GM13977 (cell line): ENCODE measurements around the gene SMG9.
A peak's percentile ranks its signal among the peaks of the same experiment; 100 is the strongest.

ENCODE experiments used
- DNase-seq: peaks from one replicate; pipeline ENCODE4 v3.0.0; 2012; ENCODE audit warnings: low spot score
- CTCF ChIP-seq: IDR thresholded peaks from 2 replicates; pipeline ENCODE4 v1.5.1; 2012; ENCODE audit warnings: mild to moderate bottlenecking, control low read depth; ENCODE audit not compliant: insufficient read depth; ENCODE audit errors: extremely low read depth, missing control alignments
- in situ Hi-C: fragments of 300-500 bp; cut with MboI; formaldehyde crosslinking; loops from one replicate; pipeline ENCODE4 v1.12.0; 2022; ENCODE audit warnings: low sequenced_read_pairs, low pct_unique_long_range_greater_than_20kb, mixed read lengths, inconsistent platforms; ENCODE audit not compliant: unreplicated experiment

The SMG9 gene

DNA sequence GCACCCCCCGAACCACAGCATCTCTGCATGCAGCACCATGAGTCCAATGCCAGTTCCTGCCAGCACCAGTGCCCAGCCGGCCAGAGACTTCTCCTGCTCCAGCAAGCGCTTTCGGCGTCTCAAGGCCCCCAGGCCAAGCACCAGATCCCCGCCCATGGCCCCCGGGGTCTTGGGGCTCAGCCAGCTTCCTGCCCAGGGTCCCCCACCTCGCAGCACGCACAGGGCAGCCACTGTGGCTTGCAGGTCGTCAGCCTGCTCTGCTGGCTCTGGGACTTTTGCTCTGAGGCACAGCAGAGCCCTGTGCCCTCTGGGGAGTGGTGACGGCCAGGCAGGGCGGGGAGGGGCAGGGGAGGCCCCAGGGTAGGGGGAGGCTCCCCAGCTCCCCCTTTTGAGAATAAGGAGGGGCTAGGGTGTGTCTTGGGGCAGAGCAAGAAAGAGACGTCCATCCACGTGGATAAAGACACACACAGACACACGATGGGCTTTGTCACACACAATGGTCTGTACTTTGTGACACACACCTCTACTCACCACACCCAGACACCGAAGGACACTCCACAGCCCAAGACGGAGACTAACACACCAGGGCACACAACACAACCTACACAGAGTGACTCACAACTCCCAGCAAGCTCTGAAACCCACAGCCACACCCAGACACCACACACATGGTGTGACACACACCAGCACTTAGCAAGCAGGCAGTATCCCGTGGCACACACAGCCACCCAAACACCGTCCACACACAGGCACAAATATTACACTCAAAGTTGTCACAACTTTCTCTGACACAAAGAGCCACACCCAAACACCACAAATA is 26.2 kb upstream of the SMG9 start, which contains the start of gene KCNN4:
Gene KCNN4 (minus strand): TSS at position 268 of the 820 bp plus-strand sequence. CDS start 112 bp downstream, at position 156.
- peak; percentile 89 for DNase-seq
- no peak for TF ChIP-seq CTCF
- in situ Hi-C loops = loop anchor here (5.0 kb wide), 1 partner anchor 34 kb away; no protein-coding TSS in a partner anchor

GRCh38 chr19:43779820-43780219 is 25.1 kb upstream of the SMG9 start:
- in situ Hi-C loops = loop anchor here (5.0 kb wide), 1 partner anchor 33 kb away; no protein-coding TSS in a partner anchor

GRCh38 chr19:43779147-43779819 is 24.5 kb upstream of the SMG9 start:
- peak; percentile 20 for DNase-seq
- TF ChIP-seq CTCF = no peak
- in situ Hi-C loops = no loop called here

More at GRCh38 chr19:43779820-43780219, 25.1 kb upstream of the SMG9 start:
- DNase-seq = peak; percentile 84
- peak; percentile 52 for TF ChIP-seq CTCF

DNA sequence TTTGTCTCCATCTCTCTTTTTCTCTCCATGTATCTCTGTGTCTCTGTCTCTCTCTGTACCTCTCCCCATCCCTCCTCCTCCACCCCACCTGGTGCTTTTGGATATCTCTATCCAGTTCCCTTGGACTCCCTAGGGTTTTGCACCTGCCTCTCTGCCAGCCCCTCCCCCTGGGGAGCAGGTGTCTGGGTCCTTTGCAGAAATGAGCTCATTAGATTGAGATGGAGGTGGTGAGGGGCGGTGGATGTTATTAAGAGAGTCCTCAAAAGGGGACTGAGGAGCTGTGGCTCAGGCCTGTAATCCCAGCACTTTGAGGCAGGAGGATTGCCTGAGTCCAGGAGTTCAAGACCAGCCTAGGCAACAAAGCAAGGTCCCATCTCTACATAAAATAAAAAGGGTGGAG is 23.9 kb upstream of the SMG9 start:
- in situ Hi-C loops = no loop called here
- no peak for TF ChIP-seq CTCF
- peak; percentile 42 for DNase-seq

DNA sequence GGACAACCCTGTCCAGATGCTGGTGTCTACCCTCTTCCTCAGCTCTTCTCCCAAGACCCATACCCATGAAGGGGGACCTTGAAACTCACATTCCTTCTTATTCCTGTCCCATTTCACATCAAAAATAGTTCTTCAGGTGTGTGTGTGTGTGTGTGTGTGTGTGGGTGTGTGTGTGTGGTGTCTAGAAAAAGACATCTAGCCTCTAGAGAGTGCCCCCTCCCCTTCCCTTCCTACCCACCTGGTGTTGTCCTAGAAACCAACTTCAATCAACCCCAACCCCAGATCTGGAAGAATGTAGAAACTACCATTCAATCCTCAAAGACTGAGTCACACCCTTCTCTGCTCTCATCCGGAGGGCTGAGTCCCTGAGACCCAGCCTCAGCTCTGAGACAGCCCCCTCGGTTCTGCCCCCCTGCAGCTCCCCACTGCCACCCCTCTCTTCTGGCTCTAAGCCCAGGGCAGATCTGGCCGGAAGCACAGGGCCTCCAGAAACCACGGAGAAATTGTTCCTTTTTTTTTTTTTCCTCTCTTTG is 22.5 kb upstream of the SMG9 start:
- in situ Hi-C loops = no loop called here
- TF ChIP-seq CTCF = no peak
- peak; percentile 67 for DNase-seq

- in situ Hi-C loops = no loop called here
- no peak for DNase-seq
- TF ChIP-seq CTCF = no peak
Measured at GRCh38 chr19:43776286-43776685, 21.5 kb upstream of the SMG9 start.
